Activated CD8-positive, alpha-beta T cell treated with anti-CD3 and anti-CD28 coated beads for 36 hours (primary cell): ENCODE data around the gene NHLH2. TPM values are rescaled to one million over a fixed set of nuclear protein-coding genes. Genes with fewer than 3 reads are reported as not detected.

Experiments
- ATAC-seq: fragments of 200-7000 bp; cut with Tn5 transposase; one replicate; pipeline ENCODE4 v1.10.0; 2021; ENCODE audit warnings: mild to moderate bottlenecking, moderate library complexity
- CTCF ChIA-PET: fragments of 350-600 bp; sonication (Branson Sonifier 250); formaldehyde crosslinking; loops from one replicate; lab custom pipeline; 2021; ENCODE audit warnings: antibody characterized with exemption; lab: Charles Lee
- POLR2A ChIA-PET: fragments of 350-600 bp; sonication (Branson Sonifier 250); formaldehyde crosslinking; loops from one replicate; lab custom pipeline; 2021; ENCODE audit warnings: antibody characterized with exemption; lab: Charles Lee
- DNase-seq: peaks from one replicate; pipeline ENCODE4 v3.0.0-alpha.2; 2020
- H3K27ac Mint-ChIP-seq: one replicate; pipeline ENCODE4 v1.8.0; 2021; ENCODE audit warnings: mild to moderate bottlenecking, mixed read lengths
- H3K27me3 Mint-ChIP-seq: one replicate; pipeline ENCODE4 v1.8.0; 2021; ENCODE audit warnings: mixed read lengths
- H3K36me3 Mint-ChIP-seq: one replicate; pipeline ENCODE4 v1.8.0; 2021; ENCODE audit warnings: low read depth, mixed read lengths
- H3K4me1 Mint-ChIP-seq: one replicate; pipeline ENCODE4 v1.8.0; 2021; ENCODE audit warnings: low read depth, mixed read lengths
- H3K4me3 Mint-ChIP-seq: one replicate; pipeline ENCODE4 v1.8.0; 2021; ENCODE audit warnings: mild to moderate bottlenecking, moderate library complexity, mixed read lengths
- H3K9me3 Mint-ChIP-seq: one replicate; pipeline ENCODE4 v1.8.0; 2021; ENCODE audit warnings: mixed read lengths
- CTCF ChIP-seq: fragments of 200-600 bp; IDR thresholded peaks from one replicate; pipeline ENCODE4 v1.8.0; 2022; ENCODE audit warnings: antibody characterized with exemption, mild to moderate bottlenecking
- intact Hi-C: fragments of 100-400 bp; cut with micrococcal nuclease; formaldehyde crosslinking; loops from one replicate; pipeline ENCODE4 v1.10.0; 2022
- total RNA-seq, 2 experiments: library from RNA; stranded (reverse); gene quantifications; one replicate each; pipeline ENCODE4 v1.2.3, GENCODE V29; 2021

NHLH2 gene
- total RNA-seq, 2 experiments from 2014 or later, result not detected

GRCh38 chr1:115796897-115797296 is 44.0 kb downstream of the NHLH2 start:
- Mint-ChIP-seq H3K27ac (no peak overlapping the region), H3K36me3 (no peaks in the 10 kb centered on the region), H3K4me3 (no peak overlapping the region), H3K9me3 (no peaks in the 10 kb centered on the region), H3K4me1 (no peaks in the 10 kb centered on the region), H3K27me3 (peaks cover 19% of the 10 kb centered on the region)
- no peak for TF ChIP-seq CTCF
- intact Hi-C loops, result no loop called here
- no peak for ATAC-seq
- ChIA-PET POLR2A (no interaction called here), CTCF (no interaction called here)
- DNase-seq, result no peak

DNA sequence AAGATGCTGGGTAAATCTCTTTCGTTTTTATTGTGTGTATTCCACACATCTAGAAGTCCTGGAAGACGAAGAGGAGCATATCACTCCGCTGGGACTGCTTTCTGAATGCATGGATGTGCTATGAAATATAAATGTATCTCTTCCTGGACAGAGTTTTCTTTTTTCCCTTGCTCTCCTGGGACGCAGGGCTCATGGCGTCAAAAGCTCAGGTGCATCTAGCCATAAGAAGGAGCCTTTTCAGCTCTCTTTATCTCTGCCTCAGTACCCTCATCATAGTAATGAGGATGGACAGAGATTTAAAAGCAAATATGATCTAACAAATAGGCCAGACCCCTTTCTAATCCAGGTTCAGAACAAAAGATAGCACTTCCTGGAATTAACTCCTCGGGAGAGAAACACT is 44.9 kb downstream of the NHLH2 start:
- ATAC-seq, result no peak
- DNase-seq, result no peak
- Mint-ChIP-seq H3K9me3 (no peaks in the 10 kb centered on the region), H3K27ac (no peak overlapping the region), H3K4me1 (no peaks in the 10 kb centered on the region), H3K4me3 (no peak overlapping the region), H3K27me3 (peaks cover 17% of the 10 kb centered on the region), H3K36me3 (no peaks in the 10 kb centered on the region)
- ChIA-PET POLR2A (interaction anchor here (0.6 kb wide), 1 partner anchor 19 kb away, joined by 4 read pairs; no protein-coding TSS in a partner anchor), CTCF (no interaction called here)
- TF ChIP-seq CTCF, result no peak
- intact Hi-C loops, result no loop called here

GRCh38 chr1:115794976-115795639 is 45.8 kb downstream of the NHLH2 start:
- ATAC-seq (no peak), DNase-seq (no peak)
- ChIA-PET POLR2A (interaction anchor here (0.6 kb wide), 1 partner anchor 20 kb away, joined by 4 read pairs; no protein-coding TSS in a partner anchor), CTCF (no interaction called here)
- H3K4me1 Mint-ChIP-seq, result no peaks in the 10 kb centered on the region
- H3K4me3 Mint-ChIP-seq, result no peak overlapping the region
- no peak for TF ChIP-seq CTCF
- H3K9me3 Mint-ChIP-seq, result no peaks in the 10 kb centered on the region
- intact Hi-C loops, result no loop called here
- H3K27ac Mint-ChIP-seq, result no peak overlapping the region
- H3K27me3 Mint-ChIP-seq, result peaks cover 17% of the 10 kb centered on the region
- H3K36me3 Mint-ChIP-seq, result no peaks in the 10 kb centered on the region

DNA sequence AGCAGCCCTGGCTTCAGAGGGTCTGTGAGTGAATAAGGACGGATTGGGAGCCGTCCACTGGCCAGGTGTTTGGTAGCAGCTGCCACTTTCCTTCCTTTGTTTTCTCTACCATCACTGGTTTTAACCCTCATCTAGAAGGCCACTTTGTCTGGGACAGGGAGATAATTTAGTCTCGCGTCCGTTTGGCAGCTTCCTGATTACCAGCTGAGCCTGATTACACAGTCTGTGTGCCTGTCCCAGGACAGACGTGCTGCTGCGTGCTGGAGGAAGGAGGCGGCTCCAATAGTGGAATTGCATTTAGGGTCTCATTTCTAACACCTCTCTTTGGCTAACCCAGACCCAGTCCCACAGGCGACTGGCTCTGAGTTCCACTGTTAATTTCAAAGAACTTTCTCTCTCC is 47.8 kb downstream of the NHLH2 start:
- DNase-seq (no peak), ATAC-seq (no peak)
- ChIA-PET CTCF (interaction anchor here (1.0 kb wide), 1 partner anchor 14 kb away, joined by 4 read pairs; no protein-coding TSS in a partner anchor), POLR2A (no interaction called here)
- Mint-ChIP-seq H3K4me1 (no peaks in the 10 kb centered on the region), H3K27ac (no peak overlapping the region), H3K9me3 (no peaks in the 10 kb centered on the region), H3K4me3 (no peak overlapping the region), H3K27me3 (peaks cover 20% of the 10 kb centered on the region), H3K36me3 (no peaks in the 10 kb centered on the region)
- intact Hi-C loops, result no loop called here
- no peak for TF ChIP-seq CTCF

GRCh38 chr1:115791816-115792215 is 49.1 kb downstream of the NHLH2 start:
- ChIA-PET POLR2A (no interaction called here), CTCF (interaction anchor here (1.0 kb wide), 1 partner anchor 16 kb away, joined by 4 read pairs; no protein-coding TSS in a partner anchor)
- Mint-ChIP-seq H3K27me3 (peaks cover 16% of the 10 kb centered on the region), H3K9me3 (no peaks in the 10 kb centered on the region), H3K4me1 (no peaks in the 10 kb centered on the region), H3K36me3 (no peaks in the 10 kb centered on the region), H3K27ac (no peak overlapping the region), H3K4me3 (no peak overlapping the region)
- intact Hi-C loops, result no loop called here
- no peak for ATAC-seq
- no peak for DNase-seq
- no peak for TF ChIP-seq CTCF
